HG02884 (cell line): Measurements from ENCODE around the gene VAMP7.
A peak's percentile ranks its signal among the peaks of the same experiment; 100 is the strongest.
"Not testable (repeated sequence)": the region's sequence is repeated elsewhere in the genome, so short reads cannot be mapped to it uniquely, and the experiment has no call there.

ENCODE experiments used
- ATAC-seq: cut with Tn5 transposase; IDR thresholded peaks from one replicate; pipeline ENCODE4 v1.9.1; 2021; ENCODE audit warnings: mild to moderate bottlenecking, moderate library complexity; ENCODE audit not compliant: unreplicated experiment

The VAMP7 gene

DNA sequence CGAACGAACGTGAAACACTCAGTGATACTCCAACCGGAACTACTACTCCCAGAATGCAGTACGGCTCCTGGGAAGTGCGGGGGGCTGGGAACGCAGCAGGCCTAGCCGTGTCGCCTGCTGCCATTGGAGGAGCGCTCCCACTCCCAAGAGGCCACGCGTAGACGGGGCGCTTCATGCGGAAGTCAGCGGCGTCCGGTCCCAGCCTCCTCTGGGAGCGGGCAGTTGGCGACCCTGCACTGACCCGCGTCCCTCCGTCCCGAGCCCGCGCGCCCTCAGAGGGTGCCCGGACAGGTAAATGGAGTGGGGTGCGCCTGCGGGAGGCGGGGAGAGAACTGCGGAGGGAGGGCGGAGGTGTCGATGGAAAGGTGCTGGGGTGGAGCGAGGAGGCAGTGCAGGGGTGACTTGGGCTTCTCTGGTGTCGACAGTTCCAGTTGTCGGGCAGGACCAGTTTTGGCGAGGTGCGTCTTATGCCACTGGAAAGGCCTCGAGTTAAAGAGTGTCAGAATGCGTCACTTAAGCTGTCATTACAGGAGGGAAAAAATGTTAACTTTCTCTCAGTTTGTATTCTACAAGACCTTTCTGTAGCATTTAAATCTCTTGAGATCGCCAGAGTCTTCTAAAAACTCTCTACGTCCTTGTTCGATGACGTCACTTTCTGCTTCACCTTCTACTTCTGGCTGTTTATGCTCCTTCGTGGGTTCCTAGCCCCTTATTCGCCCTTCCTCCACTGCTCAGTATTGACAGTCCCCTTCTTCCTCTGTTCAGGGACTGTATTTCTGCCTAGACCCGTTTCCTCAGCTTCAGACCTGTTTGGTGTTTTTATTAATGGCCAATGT lies at the start of gene VAMP7:
Gene VAMP7, plus strand, starts transcription at position 188 of the 836 bp plus-strand sequence. CDS start 8,122 bp downstream, outside the sequence.
- peak; percentile 89 for ATAC-seq

- no peak for ATAC-seq
These were observed 39.9 kb upstream of the VAMP7 start for GRCh38 chrX:155841232-155841631.

DNA sequence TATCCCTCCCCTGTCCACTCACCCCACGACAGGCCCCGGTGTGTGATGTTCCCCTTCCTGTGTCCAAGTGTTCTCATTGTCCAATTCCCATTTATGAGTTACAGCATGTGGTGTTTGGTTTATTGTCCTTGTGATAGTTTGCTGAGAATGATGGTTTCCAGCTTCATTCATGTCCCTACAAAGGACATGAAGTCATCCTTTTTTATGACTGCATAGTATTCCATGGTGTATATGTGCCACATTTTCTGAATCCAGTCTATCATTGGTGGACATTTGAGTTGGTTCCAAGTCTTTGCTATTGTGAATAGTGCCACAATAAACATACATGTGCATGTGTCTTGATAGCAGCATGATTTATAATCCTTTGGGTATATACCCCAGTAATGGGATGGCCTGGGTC lies 29.4 kb upstream of the VAMP7 start:
- not testable (repeated sequence) for ATAC-seq

- no peak for ATAC-seq
These were observed 23.6 kb upstream of the VAMP7 start for GRCh38 chrX:155857561-155857960.

GRCh38 chrX:155864655-155865054 lies 16.5 kb upstream of the VAMP7 start:
- no peak for ATAC-seq

DNA sequence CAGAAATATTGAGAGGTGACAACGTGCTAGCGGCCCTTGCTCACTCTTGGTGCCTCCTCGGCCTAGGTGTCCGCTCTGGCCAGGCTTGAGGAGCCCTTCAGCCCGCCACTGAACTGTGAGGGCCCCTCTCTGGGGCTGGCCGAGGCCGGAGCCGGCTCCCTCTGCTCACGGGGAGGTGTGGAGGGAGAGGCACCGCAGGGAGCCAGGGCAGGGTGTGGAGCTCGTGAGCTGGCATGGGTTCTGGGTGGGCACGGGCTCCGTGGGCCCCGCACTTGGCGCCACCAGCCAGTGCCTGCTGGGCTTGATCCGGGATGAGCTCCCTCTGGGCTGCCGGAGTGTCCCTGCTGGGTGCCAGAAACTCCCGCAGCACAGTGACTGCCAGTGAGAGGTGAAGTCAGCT lies 16.0 kb upstream of the VAMP7 start:
- no peak for ATAC-seq

GRCh38 chrX:155867821-155868220 lies 13.3 kb upstream of the VAMP7 start:
- no peak for ATAC-seq

DNA sequence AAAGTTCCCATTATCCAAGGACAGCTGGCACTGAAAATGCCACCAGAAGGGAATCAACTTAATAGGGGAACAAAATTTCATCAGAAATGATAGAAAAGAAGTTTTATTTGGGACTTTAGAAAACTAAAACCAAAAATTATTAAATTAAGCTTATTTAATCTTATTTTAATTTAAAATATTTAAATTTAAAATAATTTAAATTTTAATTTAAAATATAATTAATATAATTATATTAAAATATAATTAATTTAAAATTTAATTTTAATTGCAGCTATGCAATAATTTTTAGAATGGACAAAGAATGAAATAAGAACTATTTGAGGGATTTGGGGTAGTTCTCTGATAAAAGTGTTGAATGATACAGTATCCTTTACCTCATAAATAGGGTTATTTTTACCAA lies 10.2 kb upstream of the VAMP7 start:
- no peak for ATAC-seq

DNA sequence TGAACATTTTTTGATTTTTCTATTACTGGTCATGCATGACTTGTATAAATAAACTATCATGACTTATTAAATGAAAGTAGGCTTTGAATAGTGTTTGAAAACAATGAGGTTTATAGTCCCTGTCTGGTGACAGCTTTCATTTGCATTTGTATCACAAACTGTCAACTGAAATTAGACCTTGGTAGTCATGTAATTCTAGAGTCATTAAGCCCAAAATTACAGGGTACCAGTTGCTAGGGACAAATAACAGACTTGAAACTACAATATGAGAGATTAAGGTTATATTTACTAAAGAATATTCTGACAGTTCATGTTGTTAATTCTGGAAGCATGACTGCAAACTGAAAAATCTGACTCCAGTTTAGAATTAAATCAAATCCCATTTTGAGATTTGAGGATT lies 9.2 kb upstream of the VAMP7 start:
- ATAC-seq = no peak

GRCh38 chrX:155873188-155873587 lies 8.0 kb upstream of the VAMP7 start:
- no peak for ATAC-seq

DNA sequence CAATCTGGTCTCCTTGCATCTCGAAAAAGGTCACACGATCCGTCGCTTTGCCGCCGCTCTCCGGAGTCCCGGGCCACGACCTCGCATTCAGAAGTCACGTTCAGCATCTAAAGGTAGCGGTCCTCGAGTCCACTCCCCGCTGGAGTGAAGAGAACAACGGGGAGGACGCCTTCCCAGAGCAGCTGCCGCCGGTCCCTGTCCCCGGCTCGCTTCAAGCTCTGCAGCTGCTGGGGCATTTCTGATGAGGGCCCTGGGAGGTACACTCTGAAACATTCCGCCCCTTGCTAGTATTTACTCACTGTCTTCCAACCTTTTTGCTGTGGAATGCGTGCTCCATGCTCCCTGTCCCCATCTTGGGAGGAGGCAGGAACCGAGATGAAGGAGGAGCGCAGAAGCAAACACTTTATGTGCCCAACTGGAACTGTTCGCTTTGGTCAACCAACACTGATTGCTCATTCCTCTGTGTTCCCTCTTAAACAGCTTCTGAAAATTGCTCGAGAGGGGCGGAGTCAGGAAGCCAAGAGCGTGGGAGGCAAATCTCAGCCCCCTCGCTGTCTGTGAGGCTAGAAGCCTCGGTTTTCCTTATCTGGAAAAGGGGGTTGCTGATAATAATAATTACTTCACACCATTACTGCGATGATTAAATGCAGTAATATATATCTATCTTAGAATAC lies 6.4 kb upstream of the VAMP7 start:
- ATAC-seq = no peak

GRCh38 chrX:155876704-155877103 lies 4.4 kb upstream of the VAMP7 start:
- no peak for ATAC-seq

- no peak for ATAC-seq
These were observed 3.9 kb upstream of the VAMP7 start for GRCh38 chrX:155877288-155877687.

- no peak for ATAC-seq
These were observed 473 bp upstream of the VAMP7 start for GRCh38 chrX:155880586-155881157.

DNA sequence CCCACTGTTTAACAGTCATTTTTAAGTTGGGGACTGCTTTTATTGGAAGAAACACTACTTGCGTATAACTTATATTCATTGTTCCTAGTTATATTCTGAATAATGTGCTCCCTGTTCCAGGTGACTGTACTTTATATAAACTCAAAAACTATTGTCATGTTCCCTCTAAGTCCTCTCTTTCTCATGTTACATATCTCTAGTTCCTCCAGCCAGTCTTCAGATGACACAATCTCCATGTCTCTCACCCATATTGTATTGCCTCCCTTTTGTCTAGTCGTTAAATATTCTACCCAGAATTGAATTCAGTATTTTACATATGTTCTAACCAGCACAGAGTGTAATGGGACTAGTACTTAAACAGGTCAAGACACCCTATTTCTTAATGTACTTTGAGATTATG lies 5.3 kb downstream of the VAMP7 start:
- ATAC-seq = no peak

DNA sequence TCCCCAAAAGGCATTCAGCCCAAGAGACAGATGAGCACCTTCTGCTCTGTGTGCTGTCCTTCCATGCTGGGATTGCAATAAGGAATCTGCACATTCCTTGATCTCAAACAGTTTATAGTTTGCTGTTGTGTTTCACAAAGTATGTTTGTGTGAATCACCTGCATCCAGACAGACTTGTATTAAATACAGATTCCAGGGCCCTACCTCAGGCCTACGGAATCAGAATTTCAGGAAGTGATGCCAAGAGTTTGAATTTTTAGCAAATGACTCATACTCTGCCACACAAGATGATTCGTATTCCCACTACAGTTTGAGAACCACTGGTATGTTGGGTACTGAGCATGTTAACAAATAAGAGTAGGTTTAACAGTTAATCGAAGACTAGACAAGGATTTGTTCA lies 7.0 kb downstream of the VAMP7 start:
- ATAC-seq = no peak

GRCh38 chrX:155889328-155889727 lies 8.2 kb downstream of the VAMP7 start:
- no peak for ATAC-seq

GRCh38 chrX:155891446-155892210 lies 10.5 kb downstream of the VAMP7 start:
- ATAC-seq = no peak

GRCh38 chrX:155893521-155893920 lies 12.4 kb downstream of the VAMP7 start:
- ATAC-seq = no peak

DNA sequence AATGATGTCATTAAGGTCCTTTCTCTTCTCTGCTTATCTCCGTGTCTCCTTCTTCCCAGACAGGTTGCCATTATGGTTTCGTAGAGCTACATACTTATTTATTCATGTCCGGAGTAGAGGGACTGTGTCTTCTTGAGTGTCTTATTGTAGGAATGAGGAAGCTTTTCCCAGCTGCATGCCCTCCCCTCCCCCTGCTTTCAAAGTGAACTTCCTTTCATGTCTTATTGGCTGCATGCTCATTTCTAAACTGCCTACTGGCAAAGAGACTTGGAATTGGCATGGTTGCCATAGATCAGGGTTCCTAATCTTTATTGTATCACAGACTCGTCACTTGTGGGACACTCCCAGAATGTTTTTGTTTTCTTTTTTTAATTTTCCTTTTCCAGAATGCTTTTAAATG lies 15.4 kb downstream of the VAMP7 start:
- ATAC-seq = no peak

- ATAC-seq = no peak
These were observed 18.2 kb downstream of the VAMP7 start for GRCh38 chrX:155899366-155899765.
